T-helper 1 cell treated with Interleukin-12 subunit alpha and Interleukin-12 subunit beta and Interleukin-4 antibody, amounts not matched to agents 30 ng/mL and 1 ng/mL, for 36 hours (primary cell): ENCODE results near the gene IGFL4. TPM values are rescaled to one million over a fixed set of nuclear protein-coding genes. Genes with fewer than 3 reads are reported as not detected.

Experiments
- intact Hi-C: fragments of 100-400 bp; cut with micrococcal nuclease; formaldehyde crosslinking; loops from one replicate; pipeline ENCODE4 v1.15.1; 2024
- total RNA-seq: library from RNA; stranded (reverse); gene quantifications from 2 replicates; pipeline ENCODE4 v1.2.3, GENCODE V29; 2022

The IGFL4 gene
- total RNA-seq, result not detected in 2 replicates

DNA sequence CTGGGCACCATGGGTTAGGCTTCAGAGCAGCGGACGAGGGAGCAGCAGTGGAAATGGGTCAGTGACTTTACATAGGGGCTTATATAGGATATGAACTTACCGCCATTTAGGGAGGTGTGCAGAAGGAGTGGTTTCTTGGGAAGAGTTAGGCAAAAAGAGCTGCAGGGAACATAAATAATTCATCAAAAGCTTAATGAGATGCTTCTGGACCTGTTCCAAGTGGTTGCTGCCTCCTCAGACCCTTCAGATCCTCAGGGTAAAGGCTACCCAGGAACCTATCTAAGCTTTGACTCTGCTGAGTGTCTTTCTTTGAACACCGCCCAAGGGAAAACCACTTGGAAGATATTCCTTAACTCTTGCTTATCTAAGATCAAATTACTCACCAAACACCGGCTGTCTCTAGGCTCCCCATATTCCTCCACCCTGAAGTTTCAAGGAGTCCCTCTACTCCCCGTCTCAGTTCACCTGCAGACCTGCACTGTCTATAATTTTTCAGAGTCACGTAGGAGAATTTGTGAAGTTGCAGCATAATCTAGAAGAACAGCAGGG, at the start of gene IGFL4:
IGFL4 (minus strand) TSS at position 51 of the 549 bp plus-strand sequence; CDS start at position 11, 40 bp downstream.
- intact Hi-C loops, result no loop called here

DNA sequence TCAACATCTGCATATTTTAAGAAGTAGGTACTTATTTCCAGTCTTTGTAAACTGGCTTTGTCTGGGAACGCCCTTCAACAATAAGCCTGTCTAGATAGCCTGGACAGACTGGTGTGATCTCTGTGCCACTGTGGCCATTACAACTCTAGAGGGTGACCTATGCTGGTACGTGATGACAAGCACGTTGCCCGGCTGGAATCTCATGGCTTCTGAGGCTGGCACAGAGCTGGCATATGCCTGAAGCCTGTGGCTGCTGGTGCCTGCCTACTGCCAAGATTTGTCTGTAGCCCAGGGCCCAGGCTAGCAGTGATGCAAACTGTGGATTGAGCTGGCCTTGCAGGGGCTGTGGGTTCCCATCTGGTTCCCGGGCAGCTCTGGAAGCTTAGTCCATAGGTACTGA, 49.6 kb upstream of the IGFL4 start:
- intact Hi-C loops, result no loop called here

DNA sequence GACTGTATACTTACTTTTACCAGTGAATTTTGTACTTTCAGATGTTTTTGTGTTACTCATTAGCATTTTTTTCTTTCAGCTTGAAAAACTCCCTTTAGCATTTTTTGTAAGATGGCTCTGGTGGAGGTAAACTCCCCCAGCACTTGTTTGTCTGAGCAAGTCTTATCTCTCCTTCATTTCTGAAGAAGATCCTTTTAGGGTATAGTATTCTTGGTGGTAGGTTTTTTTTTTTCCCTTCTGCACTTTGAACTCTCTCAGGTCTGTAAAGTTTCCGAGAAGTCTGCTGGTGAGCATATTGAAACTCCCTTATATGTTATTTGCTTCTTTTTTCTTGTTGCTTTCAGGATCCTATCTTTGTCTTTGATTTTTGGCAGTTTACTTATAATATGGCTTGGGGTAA, 48.6 kb upstream of the IGFL4 start:
- intact Hi-C loops, result no loop called here

DNA sequence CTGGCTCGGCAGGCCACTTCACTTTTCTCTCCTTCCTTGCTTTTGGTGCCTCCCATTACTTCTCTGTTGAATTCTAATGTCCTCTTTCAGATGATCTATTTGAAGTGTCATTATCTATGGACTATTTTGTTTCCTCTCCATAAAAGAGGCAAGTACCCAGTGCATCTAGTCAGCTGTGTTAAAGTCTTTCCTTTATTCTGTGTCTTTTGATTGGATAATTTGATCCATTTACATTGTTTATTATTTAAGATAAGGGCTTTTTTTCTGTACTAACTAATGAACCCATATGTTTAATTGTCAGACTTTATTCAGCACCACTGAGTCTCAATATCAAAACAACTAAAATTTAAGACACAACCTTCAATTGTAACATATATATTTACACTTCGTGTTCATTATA, 47.3 kb upstream of the IGFL4 start:
- intact Hi-C loops, result no loop called here

DNA sequence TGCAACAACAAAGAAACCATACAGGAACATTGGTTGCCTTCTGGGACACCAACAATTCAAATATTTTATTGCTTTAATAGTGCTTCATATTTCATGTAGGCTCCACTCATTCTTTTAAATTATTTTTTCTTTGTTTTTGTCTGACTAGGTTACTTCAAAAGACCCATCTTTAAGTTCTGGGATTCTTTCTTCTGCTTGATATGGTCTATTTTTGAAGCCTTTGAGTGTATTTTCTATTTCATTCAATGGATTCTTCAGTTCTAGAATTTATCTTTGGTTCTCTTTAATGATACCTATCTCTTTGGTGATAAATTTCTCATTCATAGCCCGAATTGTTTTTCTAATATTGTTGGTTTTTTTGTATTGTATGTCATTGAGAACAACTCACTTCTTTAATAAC, 45.1 kb upstream of the IGFL4 start:
- intact Hi-C loops, result no loop called here

DNA sequence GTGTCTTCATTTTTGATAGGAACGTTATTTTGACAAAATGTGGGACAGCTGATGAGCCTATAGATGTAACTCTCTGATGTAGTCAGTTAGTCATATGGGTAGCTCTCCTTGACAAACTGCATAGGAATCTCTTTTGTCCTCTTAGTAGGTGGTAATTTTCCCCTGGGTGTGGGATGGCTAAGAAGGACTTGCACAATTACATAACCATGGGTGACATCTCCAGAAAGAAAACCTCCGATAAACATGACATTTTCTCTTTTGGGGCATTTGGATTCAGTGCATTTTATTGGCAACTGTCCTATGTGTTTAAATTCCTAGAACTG, 41.9 kb upstream of the IGFL4 start:
- intact Hi-C loops, result loop anchor here (1.0 kb wide), 2 partner anchors 107 to 183 kb away; no protein-coding TSS in a partner anchor

DNA sequence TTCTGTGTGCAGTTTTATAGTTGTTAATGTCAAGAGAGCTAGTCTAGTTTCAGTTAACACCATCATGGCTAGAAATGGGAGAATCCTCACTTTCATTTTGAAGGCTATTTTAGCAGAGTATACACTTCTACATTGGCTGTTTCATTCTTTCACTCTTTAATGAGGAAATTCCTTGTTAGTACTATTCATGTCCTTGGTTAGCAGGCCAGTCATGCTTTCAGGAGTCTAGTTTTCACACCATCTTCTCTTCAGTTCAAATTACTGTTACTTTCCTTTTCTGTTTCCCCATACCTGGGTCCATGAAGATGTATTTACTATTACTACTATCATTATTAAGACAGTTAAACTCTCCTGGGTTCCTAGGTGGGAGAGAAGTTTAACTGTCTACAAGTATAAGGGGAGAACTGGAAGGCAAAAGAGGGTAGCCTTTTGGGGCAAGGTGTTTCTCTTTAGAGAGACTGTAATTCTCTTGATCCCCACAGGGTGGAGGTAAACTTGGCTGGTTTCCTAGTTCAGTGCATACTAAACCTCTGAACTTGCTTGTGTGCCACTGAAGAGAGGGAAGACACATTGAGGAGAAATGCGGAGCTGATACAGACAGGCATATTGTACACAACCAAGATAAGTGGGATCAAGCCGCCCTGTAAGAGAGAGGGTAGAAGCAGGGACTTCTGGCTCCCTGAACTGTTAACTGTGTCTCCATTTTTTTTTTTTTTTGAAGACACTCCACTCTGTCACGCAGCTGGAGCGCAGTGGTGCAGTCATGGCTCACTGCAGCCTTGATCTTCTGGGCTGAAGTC, 41.3 kb upstream of the IGFL4 start:
- intact Hi-C loops, result loop anchor here (1.0 kb wide), 2 partner anchors 107 to 183 kb away; no protein-coding TSS in a partner anchor

DNA sequence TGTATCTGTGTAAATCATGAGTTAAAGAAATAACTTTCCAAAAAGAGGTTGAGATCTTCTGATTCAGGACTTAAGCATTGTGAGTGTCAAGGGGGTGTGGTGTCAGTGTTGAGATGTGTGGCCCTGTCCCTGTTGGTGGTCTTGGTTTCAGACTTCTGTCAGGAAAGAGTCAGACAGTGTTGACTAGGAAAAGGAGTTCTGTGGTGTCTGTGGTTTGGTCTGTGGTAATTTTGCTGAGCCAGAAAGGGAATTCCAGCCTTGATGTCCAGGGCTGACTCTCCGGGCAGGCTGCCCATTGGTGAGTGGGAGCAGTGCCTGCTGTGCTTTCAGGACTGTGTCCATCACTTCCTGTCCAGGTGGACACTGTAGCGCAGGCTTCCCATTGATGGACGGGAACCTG, 39.8 kb upstream of the IGFL4 start:
- intact Hi-C loops, result no loop called here

DNA sequence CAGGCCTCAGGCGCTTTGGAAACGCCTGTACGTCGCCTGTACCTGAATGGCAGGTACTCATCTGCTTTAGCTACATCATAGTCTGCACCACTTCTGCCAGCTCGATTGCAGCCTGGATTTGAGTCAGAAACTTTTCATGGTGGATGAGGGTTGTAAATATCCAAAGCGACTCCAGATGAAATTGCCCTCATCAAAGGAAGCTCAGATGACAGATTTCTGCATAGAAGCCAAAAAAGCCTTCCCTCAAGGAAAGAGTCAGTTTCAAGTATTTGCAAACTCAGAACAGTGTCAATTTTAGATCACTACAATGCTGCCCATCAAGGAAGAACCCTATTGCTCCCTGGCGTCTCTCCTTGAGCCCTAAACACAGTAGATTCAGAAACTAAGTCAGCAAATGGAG, 38.8 kb upstream of the IGFL4 start:
- intact Hi-C loops, result loop anchor here (5.0 kb wide), 1 partner anchor 413 kb away; no protein-coding TSS in a partner anchor

DNA sequence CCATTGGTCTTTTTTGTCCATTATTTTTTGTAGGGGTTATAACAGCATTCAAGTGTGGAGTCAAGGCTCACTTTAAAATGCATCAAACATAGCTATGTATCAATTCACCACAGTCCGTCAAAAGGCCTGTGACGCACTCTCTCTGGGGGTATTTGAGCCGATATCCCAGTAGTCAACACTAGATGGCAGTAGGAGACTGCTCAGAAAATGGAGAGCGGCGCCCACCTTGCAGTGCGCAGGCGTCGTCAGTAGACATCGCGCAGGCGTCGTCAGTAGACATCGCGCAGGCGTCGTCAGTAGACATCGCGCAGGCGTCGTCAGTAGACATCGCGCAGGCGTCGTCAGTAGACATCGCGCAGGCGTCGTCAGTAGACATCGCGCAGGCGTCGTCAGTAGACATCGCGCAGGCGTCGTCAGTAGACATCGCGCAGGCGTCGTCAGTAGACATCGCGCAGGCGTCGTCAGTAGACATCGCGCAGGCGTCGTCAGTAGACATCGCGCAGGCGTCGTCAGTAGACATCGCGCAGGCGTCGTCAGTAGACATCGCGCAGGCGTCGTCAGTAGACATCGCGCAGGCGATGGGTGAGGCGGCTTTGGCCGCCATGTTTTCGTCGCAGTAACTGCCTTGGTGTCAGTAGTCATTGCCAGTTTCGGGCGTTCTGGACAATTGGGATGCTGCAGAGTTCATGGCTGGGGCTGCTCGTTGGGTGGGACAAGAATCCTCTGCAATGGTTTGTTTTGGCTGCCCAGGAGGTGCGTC, 38.0 kb upstream of the IGFL4 start:
- intact Hi-C loops, result loop anchor here (5.0 kb wide), 1 partner anchor 414 kb away; no protein-coding TSS in a partner anchor

DNA sequence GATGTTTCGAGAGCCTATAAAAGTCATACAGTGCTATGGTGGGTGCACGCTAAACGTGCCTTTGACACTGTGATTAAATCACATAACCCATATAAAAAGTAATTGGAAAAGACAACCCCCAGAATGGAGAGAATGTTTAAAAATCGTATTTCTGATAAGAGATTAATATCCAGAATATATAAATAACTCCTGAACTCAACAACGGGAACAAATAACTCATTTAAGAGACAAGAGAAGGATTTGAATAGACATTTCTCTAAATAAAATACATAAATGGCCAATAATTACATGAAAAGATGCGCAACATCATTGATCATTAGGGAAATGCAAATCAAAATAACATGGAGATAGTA, 37.0 kb upstream of the IGFL4 start:
- intact Hi-C loops, result loop anchor here (5.0 kb wide), 1 partner anchor 415 kb away; no protein-coding TSS in a partner anchor

DNA sequence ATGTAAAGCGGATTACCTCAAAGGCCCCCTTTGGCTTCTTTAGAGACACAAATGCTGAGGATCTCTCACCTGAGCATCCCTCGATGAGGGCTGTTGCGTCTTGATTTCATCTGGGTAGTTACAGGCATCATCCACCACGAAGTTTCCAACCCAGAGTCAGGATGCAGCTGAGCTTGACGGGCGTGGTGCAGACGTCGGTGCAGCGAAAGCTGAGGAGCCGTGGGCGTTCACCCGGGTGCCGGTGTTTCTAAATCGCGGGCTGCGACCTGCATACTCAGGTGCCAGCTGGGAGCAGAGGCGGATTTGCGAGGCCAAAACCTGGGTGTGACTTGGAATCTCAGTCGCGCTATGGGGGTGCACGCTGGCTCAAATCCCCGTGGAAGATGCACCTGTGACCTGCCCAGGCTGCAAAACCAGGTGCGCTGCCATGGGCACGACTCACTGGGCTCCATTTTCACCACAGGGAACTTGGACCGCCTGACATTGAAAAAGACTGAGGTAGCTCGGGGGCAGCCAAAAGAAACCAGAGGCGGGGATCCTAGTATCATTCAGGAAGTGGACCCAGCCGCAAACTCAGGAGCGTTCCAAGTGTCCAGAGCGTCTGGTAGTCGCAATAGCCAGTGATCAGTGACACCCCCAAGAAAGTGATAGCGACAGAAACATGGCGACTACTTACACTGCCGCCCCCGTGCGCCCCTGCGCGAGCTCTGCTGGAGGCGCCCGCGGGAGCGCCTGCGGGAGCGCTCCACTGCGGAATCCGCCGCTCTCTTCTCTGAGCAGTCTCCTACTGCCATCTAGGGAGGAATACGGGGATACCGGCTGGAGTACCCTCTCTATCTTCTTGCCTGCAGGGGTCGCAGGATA, 36.4 kb upstream of the IGFL4 start:
- intact Hi-C loops, result loop anchor here (5.0 kb wide), 1 partner anchor 415 kb away; no protein-coding TSS in a partner anchor

DNA sequence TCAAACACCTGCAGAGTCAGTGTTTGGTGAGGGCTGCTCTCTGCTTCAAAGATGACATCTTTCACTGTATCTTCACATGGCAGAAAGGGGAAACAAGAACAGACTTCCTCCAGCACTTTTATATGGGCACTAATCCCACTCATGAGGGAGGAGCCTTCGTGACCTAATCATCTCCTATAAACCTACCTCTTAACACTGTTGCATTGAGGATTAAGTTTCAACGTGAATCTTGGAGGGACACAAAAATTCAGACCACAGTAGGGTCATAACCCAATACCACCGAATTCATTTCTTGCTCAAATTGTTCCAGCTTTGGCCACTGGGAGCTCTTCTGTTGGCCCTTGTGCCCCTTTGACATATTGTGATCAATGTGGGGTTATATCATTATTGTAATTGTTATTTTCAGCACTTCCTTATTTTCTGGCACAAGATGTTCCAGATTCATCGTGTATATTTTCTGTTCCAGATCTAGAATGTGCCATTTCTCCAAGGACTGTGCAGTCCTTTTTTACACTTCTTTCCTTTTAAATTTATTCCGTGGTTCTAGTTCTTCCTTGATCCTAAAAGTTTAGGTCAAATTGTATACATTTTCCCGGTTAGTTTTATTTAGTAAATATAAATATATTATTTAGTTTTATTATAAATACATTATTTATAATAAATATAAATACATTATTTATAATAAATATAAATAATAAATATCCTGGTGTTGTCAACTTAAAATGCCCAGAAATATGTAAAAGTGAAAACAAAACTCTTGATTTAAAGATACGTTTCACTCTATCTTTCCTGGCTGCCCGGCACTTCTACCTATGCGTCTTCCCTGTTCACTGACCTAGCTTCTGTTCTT, 35.5 kb upstream of the IGFL4 start:
- intact Hi-C loops, result loop anchor here (5.0 kb wide), 1 partner anchor 416 kb away; no protein-coding TSS in a partner anchor

DNA sequence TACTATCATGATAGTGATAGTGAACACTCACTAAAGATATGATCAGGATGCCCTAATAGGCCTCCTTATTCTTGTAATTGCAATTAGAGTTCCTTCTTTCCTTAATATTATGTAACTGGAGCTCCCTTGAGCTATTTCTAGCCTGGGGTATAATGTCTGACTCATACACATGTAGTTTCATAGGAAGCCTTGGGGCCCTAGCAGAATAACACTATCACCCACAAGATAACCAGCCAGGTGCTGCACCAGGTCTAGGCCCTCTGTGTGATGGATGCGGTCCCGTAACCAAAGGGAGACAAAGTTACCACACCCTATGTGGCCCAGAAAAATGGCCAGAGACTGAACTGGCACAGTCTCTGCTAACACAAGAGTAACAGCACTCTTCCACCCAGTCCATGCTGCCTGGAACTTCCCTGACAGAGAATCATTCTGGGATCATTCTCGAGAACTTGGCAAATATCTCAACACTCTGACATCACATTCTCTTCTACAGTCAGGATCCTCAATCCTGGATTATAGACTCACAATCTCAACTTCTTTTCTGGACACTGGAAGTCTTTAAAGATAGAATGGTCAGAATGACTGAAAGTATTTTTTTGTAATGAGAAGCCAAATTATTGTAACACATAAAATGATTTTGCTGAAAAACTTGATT, 32.6 kb upstream of the IGFL4 start:
- intact Hi-C loops, result no loop called here

DNA sequence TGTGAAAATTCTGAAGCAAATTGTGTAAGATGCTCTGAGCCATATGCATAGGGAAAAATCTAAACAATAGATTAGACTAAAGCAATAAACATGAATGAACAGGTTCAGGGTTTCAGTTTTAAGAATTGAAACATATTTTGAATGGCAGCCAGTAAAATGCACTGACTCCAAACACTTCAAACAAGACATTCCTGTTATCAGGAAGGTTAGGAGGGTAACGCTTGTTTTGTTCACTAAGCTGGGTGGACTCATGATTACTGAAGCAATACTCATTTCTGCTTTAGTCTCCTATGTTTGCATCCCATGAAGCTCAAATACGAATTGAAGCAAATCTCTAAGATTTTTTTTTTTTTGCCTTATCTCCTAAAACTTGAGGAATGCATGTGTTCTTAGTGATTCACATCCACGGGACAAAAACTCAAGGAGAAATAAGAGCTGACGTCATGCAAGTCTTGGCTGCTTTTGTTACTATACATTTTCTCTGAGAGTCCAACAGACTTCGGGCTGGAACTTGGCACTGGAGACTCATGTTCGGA, 29.1 kb upstream of the IGFL4 start:
- intact Hi-C loops, result no loop called here

DNA sequence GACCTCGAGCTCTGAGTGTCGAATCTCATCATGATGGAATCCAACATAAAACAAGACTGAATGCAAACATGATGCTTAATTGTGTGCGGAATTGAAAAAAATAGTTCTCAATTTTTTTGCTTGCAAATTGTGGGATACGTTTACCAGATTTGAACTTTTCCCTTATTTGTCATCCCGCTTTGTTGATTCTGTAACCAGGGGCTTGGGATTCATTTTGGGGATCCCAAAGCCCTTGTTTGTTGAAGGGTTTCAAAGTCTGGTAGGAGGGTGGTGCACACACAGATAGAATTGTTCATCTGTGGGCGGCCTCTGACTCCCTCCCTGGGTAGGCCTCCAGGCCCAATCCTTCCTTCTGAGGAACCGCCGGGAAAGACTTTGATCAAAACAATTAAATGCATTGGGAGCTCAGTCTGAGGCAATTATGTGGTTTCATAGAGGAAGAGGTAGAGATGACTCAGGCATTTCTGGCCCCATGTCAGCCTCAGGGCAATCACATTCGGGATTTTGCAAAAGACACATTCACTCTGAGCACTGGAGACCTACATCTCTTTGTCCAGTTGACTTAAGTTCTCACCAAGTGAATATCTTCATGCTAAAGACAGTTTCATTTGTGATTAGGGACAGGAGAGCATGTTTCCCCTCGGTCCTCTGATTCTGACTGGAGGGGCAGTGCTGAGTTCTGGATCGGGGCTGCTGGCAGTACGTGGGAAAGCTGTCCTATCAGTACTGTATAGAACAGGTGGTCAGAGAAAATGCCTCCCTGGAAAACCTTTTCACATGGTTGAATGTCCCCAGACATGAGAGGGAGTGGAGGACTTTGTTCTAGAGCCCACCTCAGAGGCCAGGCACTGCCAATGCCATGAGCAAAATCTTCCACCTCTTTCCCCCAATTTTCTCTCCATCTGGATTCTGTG, 27.8 kb upstream of the IGFL4 start:
- intact Hi-C loops, result no loop called here

DNA sequence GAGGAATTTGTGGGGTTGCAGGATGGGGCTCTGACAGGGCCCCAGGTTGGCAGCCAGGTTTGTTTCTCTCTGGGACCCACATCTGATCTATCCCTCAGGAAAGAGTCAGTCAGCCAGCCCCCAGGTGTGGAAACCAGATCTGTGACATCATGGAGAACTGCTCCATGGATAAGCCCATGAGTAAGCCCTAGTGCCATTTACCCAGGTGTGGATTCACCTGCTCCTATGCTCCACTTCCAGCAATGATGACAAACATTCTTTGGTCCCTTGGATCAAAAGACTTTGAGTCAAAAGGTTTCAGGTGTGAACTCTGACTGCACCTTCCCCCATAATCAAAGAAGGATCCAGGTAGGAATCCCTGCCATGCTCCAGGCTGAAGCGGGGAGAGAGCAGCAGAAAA, 26.9 kb upstream of the IGFL4 start:
- intact Hi-C loops, result no loop called here

DNA sequence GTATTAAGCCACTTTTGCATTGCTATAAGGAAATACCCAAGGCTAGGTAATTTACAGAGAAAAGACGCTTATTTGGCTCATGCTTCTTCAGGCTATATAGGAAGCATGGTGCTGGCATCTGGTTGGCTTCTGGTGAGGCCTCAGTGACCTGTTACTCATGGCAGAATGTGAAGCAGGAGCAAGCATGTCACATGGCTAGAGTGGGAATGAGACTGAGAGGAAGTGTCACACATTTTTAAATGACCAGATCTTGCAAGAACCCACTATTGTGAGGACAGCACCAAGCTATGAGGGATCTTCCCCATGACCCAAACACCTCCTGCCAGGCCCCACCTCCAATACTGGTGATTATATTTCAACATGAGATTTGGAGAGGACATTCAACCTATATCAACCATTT, 25.7 kb upstream of the IGFL4 start:
- intact Hi-C loops, result no loop called here
